HFF-Myc (cell line): ENCODE data around the gene UGT3A2.

ENCODE experiments used
- DNase-seq: peaks from one replicate; pipeline ENCODE4 v3.0.0-alpha.2; 2011; ENCODE audit warnings: low read depth; ENCODE audit errors: extremely low read depth
- H3K4me3 ChIP-seq: replicated peaks from 2 replicates; pipeline ENCODE4 v1.5.1; 2011; ENCODE audit warnings: low read depth, mild to moderate bottlenecking, control low read depth, low read length
- TF ChIP-seq, protein P1 (sequence below): IDR thresholded peaks from 2 replicates; pipeline ENCODE4 v1.5.1; 2012; ENCODE audit warnings: mild to moderate bottlenecking, low read depth, low read length, control low read depth; ENCODE audit errors: missing control alignments

UGT3A2 gene

DNA sequence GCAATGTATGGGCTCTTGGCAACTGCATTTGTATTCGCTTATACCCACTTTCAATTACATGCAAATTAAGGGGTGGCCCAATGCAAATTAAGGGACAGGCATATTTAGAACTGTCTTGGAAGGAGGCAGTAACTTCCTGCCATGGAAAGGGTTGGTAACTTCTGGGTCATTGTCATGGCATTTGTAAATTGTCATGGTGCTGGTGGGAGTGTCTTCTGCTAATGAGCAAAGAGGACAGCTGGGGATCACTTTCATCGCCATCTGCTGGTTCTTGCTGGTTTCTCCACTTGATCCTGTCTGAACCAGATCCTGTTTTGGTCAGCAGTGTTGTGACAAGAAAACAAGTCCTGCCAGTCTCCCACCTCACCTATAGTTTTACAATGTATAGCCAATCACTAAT lies 23.3 kb upstream of the UGT3A2 start:
- TF ChIP-seq, protein P1, sequence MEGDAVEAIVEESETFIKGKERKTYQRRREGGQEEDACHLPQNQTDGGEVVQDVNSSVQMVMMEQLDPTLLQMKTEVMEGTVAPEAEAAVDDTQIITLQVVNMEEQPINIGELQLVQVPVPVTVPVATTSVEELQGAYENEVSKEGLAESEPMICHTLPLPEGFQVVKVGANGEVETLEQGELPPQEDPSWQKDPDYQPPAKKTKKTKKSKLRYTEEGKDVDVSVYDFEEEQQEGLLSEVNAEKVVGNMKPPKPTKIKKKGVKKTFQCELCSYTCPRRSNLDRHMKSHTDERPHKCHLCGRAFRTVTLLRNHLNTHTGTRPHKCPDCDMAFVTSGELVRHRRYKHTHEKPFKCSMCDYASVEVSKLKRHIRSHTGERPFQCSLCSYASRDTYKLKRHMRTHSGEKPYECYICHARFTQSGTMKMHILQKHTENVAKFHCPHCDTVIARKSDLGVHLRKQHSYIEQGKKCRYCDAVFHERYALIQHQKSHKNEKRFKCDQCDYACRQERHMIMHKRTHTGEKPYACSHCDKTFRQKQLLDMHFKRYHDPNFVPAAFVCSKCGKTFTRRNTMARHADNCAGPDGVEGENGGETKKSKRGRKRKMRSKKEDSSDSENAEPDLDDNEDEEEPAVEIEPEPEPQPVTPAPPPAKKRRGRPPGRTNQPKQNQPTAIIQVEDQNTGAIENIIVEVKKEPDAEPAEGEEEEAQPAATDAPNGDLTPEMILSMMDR: peak; percentile 43
- DNase-seq: peak; percentile 36
- H3K4me3 ChIP-seq: no peak overlapping the region

DNA sequence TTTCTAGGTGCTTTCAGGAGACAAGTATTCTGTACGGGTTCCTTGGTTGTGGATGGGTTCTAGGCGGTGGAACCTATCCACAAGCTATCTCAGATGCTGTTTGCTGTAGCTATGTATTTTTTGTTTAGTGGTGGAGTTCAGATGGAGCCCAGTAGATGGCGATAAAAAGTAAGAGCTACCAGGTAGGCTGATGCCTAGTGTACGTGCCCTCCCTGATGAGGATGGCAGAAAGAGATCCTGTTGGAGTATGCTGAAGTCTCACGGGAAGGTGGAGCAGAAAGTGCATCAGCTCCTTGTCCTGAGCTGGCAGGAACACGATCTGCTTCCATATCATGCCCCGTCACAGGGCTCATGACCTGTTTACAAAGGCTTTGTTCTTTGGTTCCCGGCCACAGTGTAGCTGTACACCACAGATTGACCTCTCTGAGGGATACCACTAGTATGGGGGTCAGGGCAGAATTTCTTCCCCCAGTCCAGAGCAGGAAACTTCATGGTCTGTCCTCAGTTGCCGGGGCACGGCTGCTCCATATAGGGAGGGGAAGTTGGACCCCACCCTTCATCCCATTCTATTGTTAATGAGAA lies 12.6 kb upstream of the UGT3A2 start:
- TF ChIP-seq, protein P1: peak; percentile 68
- H3K4me3 ChIP-seq: no peak overlapping the region
- no peak for DNase-seq

DNA sequence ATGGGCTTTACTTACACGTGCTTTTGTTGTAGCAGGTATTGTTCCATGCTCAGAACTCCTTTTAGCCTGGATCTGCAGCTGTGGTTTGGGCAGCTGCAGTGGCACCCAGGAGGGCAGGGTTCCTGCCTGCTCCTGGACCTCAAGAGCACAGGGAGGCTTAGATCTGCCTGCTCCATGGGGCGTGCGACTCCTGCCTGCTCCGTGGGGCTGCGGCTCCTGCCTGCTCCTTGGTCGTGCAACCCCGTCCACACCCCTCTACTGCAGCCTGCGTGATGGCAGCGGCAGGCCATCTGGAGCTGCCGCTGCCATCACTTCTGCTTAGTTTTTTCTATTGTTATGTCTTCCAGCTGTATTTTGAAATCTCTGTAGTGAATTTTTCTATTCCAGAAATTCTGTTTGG lies 11.7 kb upstream of the UGT3A2 start:
- TF ChIP-seq, protein P1: no peak
- no peak for DNase-seq
- H3K4me3 ChIP-seq: no peak overlapping the region

DNA sequence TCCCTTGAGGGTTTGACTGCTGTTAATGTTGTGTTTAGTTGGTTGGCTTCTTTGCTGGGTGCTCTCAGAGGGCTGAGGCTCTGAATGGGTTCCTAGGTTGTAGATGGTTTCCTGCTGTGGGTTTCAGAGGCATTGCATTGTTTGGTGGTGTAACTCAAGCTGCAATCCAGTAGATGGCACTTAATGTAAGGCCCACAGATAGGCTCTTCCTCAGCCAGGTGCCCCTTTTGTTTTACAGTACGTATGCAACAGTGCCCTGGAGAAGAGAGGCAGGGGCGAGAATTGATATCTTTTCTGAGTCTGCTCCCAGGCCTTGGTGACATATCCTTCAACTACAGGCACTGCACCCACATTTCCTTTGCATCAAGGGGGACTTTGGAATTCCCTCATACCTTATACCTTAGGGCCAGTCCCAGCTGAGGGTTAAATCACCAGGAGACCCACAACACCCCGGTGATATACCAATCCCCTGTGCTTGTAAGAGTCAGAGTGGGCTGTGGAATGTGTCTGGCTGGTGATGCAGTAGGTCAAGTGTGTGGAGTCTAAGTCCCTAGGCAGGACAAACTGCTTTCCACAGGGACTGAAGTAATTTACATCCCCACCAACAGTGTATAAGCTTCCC lies 7.0 kb upstream of the UGT3A2 start:
- TF ChIP-seq, protein P1: peak; percentile 13
- H3K4me3 ChIP-seq: no peak overlapping the region
- no peak for DNase-seq

DNA sequence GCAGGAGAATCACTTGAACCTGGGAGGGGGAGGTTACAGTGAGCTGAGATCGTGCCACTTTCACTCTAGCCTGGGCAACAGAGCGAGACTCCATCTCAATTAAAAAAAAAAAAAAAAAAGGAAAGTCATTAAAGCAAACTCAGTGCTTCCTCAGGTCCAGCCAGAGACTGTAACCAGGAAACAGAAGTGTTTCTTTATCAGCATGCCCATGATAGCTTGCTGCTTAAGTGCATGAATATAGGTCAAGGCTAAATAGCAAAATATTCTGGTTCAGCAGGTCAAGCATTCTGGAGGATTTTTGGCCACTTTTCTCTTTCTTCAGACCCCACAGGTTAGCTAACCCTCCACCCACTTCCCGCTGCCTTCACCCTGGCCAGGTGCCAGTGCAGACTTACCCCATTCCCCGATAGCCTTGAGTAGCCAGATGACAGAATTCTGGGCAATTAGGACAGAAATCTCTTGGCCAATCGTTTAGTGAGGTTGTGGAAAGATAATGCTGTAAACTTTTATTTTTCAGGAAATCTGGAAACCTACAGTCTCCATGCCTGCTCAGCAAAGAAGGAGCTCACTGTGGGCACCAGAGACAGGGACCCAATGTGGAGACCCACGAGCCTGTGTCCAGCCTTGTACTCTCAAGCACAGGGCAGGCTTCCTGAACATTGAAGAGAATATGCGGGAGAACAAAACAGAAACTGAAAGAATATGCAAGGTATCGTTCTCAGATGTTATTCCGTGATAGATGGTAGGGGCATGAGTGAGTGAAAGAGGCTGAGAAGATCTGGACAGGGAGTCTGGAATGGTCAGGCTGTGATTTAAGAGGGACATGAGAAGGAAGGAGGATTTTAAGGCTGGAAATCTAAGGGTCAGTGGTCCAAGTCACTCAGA lies 4.2 kb upstream of the UGT3A2 start:
- TF ChIP-seq, protein P1: no peak
- no peak for DNase-seq
- H3K4me3 ChIP-seq: no peak overlapping the region

DNA sequence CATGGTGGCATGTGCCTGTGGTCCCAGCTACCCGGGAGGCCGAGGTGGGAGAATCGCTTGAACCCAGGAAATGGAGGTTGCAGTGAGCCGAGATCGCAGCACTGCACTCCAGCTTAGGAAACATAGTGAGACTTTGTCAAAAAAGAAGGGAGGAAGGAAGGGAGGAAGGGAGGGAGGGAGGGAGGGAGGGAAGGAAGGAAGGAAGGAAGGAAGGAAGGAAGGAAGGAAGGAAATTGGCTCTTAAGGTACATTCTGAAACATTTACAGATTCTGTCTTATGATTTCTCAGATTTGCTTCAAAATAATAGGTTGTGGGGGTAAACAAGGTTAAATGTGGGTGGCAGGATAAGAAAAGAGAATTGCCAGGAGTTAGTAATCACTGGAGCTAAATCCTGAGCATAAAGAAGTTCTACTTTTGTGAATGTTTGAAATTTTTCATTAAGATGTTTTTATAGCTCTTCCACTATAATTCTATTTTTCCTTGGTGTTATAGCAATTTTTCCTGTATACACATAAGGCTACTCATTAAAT lies 2.1 kb upstream of the UGT3A2 start:
- no peak for DNase-seq
- TF ChIP-seq, protein P1: no peak
- H3K4me3 ChIP-seq: no peak overlapping the region
